Measurements from ENCODE around the gene MEIOSIN. TPM values are rescaled to one million over a fixed set of nuclear protein-coding genes. Genes with fewer than 3 reads are reported as not detected.

Gene MEIOSIN
- total RNA-seq, 1 donor from 2014 or later = not detected

DNA sequence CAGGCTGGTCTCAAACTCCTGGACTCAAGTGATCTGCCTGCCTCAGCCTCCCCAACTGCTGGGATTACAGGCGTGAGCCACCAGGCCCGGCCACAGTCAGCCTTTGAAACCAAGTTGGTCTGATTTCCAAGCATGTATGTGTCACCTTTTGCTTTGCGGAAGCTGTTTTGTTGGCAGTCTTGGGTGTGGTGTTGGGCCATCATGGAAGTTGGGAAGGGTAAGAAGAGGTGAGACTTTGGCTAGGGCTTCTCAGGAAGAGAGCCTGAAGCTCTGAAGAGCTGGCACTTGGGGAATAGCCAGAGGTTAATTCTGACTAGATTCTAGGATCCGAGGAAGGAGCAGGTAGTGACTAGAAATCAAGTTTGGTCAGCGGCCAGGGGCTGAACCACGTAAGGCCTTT, 79.1 kb downstream of the MEIOSIN start:
- Histone ChIP-seq H3K9me3 (ENCODE audit: control insufficient read depth in 3 of 3, low read length in 3 of 3) (no peaks in the 10 kb centered on the region), H3K36me3 (ENCODE audit: control insufficient read depth in 3 of 3, insufficient read depth in 3 of 3, low read length in 3 of 3) (no peaks in the 10 kb centered on the region), H3K27me3 (ENCODE audit: control insufficient read depth in 3 of 3, insufficient read depth in 3 of 3, low read length in 3 of 3) (peaks cover 0 to 4% (median 2%) of the 10 kb centered on the region in 3 donors)

More for the DNA sequence above, 79.1 kb downstream of the MEIOSIN start:
- H3K9ac ChIP-seq (ENCODE audit: low read depth in 1 of 3, low read length in 3 of 3) = no peak overlapping the region
- H3K4me3 ChIP-seq (ENCODE audit: low read length in 3 of 3) = no peak overlapping the region
- peaks cover 3 to 5% (median 3%) of the 10 kb centered on the region in 3 donors for H3K4me1 ChIP-seq (ENCODE audit: control insufficient read depth in 3 of 3, insufficient read depth in 3 of 3, low read length in 3 of 3)
- H3K27ac ChIP-seq (ENCODE audit: low read depth, low read length) = no peak overlapping the region

Other genes starting within 250 kb of the MEIOSIN start
- 45.4 TPM for gene RTN2, start 236.4 kb upstream of the MEIOSIN start, total RNA-seq
- gene PPM1N, start 235.0 kb upstream of the MEIOSIN start, total RNA-seq = 0.52 TPM
- 32.4 TPM for gene VASP, start 226.0 kb upstream of the MEIOSIN start, total RNA-seq
- gene OPA3, start 148.6 kb upstream of the MEIOSIN start, total RNA-seq = 3.7 TPM
- gene GPR4, start 131.2 kb upstream of the MEIOSIN start, total RNA-seq = 0.52 TPM
- gene EML2, start 94.0 kb upstream of the MEIOSIN start, total RNA-seq = 4.7 TPM
- 0.52 TPM for gene GIPR, start 65.2 kb upstream of the MEIOSIN start, total RNA-seq
- gene SNRPD2, start 41.5 kb upstream of the MEIOSIN start, total RNA-seq = 210 TPM
- gene QPCTL, start 40.8 kb upstream of the MEIOSIN start, total RNA-seq = 2.6 TPM
- 5.7 TPM for gene FBXO46, start 2.5 kb upstream of the MEIOSIN start, total RNA-seq
- gene SIX5, start 35.8 kb downstream of the MEIOSIN start, total RNA-seq = 8.4 TPM
- gene DMPK, start 49.1 kb downstream of the MEIOSIN start, total RNA-seq = 160 TPM
- 20.4 TPM for gene DMWD, start 59.4 kb downstream of the MEIOSIN start, total RNA-seq
- gene RSPH6A, start 81.9 kb downstream of the MEIOSIN start, total RNA-seq = not detected
- 23.5 TPM for gene SYMPK, start 129.7 kb downstream of the MEIOSIN start, total RNA-seq
- not detected for gene FOXA3, start 130.9 kb downstream of the MEIOSIN start, total RNA-seq
- gene IRF2BP1, start 152.7 kb downstream of the MEIOSIN start, total RNA-seq = 24.5 TPM
- 0.52 TPM for gene MYPOP, start 169.2 kb downstream of the MEIOSIN start, total RNA-seq
- not detected for gene NANOS2, start 181.3 kb downstream of the MEIOSIN start, total RNA-seq
- 0.52 TPM for gene NOVA2, start 240.4 kb downstream of the MEIOSIN start, total RNA-seq